ENCODE measurements around the gene ENDOV. TPM values are rescaled to one million over a fixed set of nuclear protein-coding genes. Genes with fewer than 3 reads are reported as not detected.

The ENDOV gene
- total RNA-seq, 2 donors from 2014 or later, result 27.3 to 46.7 TPM

DNA sequence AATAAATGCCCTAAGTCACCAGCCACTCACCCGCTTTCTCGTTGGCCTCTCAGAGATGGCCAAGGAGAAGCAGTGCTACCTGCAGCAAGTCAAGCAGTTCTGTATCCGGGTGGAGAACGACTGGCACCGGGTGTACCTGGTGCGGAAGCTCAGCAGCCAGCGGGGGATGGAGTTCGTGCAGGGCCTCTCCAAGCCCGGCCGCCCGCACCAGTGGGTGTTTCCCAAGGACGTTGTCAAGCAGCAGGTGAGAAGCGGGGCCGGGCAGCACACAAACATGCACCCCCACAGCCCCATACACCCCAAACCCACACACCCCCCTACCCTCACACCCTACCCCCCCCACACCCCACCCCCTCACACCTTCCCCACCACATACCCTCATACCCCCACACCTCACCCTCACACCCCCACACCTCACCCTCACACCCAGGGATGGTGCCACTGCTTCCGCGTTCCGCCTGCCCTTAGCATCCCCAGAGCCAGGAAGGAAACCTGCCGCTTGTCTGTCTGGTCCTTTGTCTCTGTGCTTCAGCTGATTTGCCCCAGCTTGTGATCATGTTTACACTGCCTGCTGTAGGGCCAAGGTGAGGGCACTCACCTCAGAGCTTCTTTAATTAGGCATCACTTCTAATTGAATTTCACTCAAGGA lies 41.9 kb upstream of the ENDOV start:
- H3K36me3 ChIP-seq, result peaks cover 78% of the 10 kb centered on the region
- no peaks in the 10 kb centered on the region for H3K9me3 ChIP-seq
- DNase-seq (ENCODE audit: low spot score) (no peak), ATAC-seq (ENCODE audit: insufficient number of reproducible peaks, low FRiP score, low read depth) (no peak)
- no peaks in the 10 kb centered on the region for H3K4me1 ChIP-seq (ENCODE audit: control insufficient read depth in 1 of 2, low read depth in 2 of 2)
- TF ChIP-seq, protein P1, sequence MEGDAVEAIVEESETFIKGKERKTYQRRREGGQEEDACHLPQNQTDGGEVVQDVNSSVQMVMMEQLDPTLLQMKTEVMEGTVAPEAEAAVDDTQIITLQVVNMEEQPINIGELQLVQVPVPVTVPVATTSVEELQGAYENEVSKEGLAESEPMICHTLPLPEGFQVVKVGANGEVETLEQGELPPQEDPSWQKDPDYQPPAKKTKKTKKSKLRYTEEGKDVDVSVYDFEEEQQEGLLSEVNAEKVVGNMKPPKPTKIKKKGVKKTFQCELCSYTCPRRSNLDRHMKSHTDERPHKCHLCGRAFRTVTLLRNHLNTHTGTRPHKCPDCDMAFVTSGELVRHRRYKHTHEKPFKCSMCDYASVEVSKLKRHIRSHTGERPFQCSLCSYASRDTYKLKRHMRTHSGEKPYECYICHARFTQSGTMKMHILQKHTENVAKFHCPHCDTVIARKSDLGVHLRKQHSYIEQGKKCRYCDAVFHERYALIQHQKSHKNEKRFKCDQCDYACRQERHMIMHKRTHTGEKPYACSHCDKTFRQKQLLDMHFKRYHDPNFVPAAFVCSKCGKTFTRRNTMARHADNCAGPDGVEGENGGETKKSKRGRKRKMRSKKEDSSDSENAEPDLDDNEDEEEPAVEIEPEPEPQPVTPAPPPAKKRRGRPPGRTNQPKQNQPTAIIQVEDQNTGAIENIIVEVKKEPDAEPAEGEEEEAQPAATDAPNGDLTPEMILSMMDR (IDR thresholded peaks at IDR 0.05), result no peak
- no peak overlapping the region for H3K27ac ChIP-seq
- no peaks in the 10 kb centered on the region for H3K27me3 ChIP-seq (replicated peaks; ENCODE audit: insufficient read depth)
- no peak overlapping the region for H3K4me3 ChIP-seq

GRCh38 chr17:80374039-80374731 lies 40.8 kb upstream of the ENDOV start:
- H3K36me3 ChIP-seq, result peaks cover 77% of the 10 kb centered on the region
- no peaks in the 10 kb centered on the region for H3K4me1 ChIP-seq (ENCODE audit: control insufficient read depth in 1 of 2, low read depth in 2 of 2)
- no peak overlapping the region for H3K27ac ChIP-seq
- no peak overlapping the region for H3K4me3 ChIP-seq
- no peaks in the 10 kb centered on the region for H3K9me3 ChIP-seq
- DNase-seq (ENCODE audit: low spot score), result no peak
- ATAC-seq (ENCODE audit: insufficient number of reproducible peaks, low FRiP score, low read depth), result no peak
- TF ChIP-seq, protein P1 (IDR thresholded peaks at IDR 0.05), result no peak
- no peaks in the 10 kb centered on the region for H3K27me3 ChIP-seq (replicated peaks; ENCODE audit: insufficient read depth)

DNA sequence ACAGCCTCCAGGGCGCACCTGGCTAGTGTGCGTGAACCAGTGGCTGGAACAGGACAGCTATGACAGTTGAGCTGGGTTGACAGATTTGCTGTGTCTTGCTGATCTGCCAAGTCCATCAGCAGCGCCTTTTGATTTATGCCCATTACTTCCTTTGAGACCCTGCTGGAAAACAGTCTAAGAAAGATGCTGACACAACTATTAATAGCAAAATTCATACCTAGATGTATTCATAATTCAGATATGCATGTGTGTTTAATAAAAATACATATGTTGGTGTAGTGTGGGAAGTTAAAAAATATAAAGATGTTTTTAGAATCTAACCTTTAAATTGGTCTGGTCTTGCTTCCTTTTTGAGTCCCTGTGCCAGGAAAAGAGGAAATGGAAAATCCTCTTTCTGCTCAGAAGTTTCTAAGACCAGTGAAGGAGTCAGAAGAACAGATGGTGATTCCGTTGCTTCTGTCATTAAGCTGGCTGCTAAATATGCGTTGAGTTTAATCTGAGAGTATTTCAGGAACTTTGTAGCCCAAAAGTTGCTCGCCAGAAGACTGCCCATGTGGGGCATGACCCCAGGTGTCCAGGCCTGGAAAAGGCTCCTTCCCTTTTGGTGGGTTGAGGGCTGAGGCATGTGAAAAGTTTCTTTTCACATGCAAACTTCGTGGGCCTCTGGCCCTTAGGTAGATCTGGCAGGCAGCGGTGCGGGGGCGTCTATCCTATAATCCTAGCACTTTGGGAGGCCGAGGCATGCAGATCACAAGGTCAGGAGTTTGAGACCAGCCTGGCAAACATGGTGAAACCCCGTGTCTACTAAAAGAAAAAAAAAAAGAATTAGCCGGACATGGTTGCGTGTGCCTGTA lies 40.0 kb upstream of the ENDOV start:
- H3K9me3 ChIP-seq, result no peaks in the 10 kb centered on the region
- TF ChIP-seq, protein P1 (IDR thresholded peaks at IDR 0.05), result no peak
- H3K27ac ChIP-seq, result no peak overlapping the region
- ATAC-seq (ENCODE audit: insufficient number of reproducible peaks, low FRiP score, low read depth) (no peak), DNase-seq (ENCODE audit: low spot score) (no peak)
- H3K27me3 ChIP-seq (replicated peaks; ENCODE audit: insufficient read depth), result no peaks in the 10 kb centered on the region
- no peak overlapping the region for H3K4me3 ChIP-seq
- peaks cover 77% of the 10 kb centered on the region for H3K36me3 ChIP-seq
- no peaks in the 10 kb centered on the region for H3K4me1 ChIP-seq (ENCODE audit: control insufficient read depth in 1 of 2, low read depth in 2 of 2)

DNA sequence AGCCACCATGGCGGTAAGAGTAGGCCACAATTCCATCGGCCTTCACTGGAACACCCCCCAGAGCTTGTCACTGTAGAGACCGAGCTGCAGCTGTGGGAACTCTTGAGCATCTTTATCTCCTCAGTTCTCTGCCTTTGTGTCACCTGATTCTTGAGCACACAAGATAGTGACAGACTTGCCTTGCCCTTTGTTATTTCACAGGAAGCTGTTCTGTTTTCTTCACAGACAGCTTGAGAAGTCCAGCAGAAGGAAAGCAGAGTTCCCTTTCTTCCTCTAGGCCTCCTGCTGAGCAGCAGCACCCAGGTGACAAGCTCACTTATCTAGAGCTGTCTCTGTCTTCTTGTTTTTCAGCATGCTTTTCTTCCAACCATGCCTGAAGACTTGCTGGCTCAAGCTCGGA lies 38.4 kb upstream of the ENDOV start:
- Histone ChIP-seq H3K9me3 (no peaks in the 10 kb centered on the region), H3K27me3 (replicated peaks; ENCODE audit: insufficient read depth) (no peaks in the 10 kb centered on the region), H3K4me1 (ENCODE audit: control insufficient read depth in 1 of 2, low read depth in 2 of 2) (no peaks in the 10 kb centered on the region), H3K27ac (no peak overlapping the region), H3K4me3 (no peak overlapping the region), H3K36me3 (peaks cover 82% of the 10 kb centered on the region)
- TF ChIP-seq, protein P1 (IDR thresholded peaks at IDR 0.05), result no peak
- ATAC-seq (ENCODE audit: insufficient number of reproducible peaks, low FRiP score, low read depth), result no peak
- DNase-seq (ENCODE audit: low spot score), result no peak

DNA sequence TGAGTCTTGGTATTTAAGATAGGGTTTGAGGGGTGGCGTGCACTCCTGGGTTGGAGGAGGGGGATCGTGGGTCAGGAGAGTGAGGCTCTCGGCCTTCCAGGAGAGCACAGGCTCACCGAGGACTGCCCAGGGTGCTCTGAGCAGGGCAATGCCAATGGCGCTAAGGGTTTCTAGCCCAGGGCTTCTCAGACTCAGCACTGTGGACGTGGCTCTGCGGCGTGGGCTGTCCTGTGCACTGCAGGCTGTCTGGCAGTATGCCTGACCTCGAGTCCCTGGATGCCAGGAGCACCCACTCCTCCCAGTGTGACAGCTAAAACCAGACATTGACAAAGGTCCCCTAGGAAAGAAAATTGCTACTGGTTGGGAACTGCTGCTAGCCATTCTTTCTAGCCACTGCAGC lies 37.2 kb upstream of the ENDOV start:
- TF ChIP-seq, protein P1 (IDR thresholded peaks at IDR 0.05), result no peak
- peaks cover 79% of the 10 kb centered on the region for H3K36me3 ChIP-seq
- H3K9me3 ChIP-seq, result no peaks in the 10 kb centered on the region
- no peaks in the 10 kb centered on the region for H3K4me1 ChIP-seq (ENCODE audit: control insufficient read depth in 1 of 2, low read depth in 2 of 2)
- H3K4me3 ChIP-seq, result no peak overlapping the region
- H3K27ac ChIP-seq, result no peak overlapping the region
- H3K27me3 ChIP-seq (replicated peaks; ENCODE audit: insufficient read depth), result no peaks in the 10 kb centered on the region
- DNase-seq (ENCODE audit: low spot score), result no peak
- ATAC-seq (ENCODE audit: insufficient number of reproducible peaks, low FRiP score, low read depth), result no peak

Data from thoracic aorta (tissue), 2 donors.